ENCODE measurements around the gene KCNH8.
"Not testable (repeated sequence)": the region's sequence is repeated elsewhere in the genome, so short reads cannot be mapped to it uniquely, and the experiment has no call there.

The KCNH8 gene

DNA sequence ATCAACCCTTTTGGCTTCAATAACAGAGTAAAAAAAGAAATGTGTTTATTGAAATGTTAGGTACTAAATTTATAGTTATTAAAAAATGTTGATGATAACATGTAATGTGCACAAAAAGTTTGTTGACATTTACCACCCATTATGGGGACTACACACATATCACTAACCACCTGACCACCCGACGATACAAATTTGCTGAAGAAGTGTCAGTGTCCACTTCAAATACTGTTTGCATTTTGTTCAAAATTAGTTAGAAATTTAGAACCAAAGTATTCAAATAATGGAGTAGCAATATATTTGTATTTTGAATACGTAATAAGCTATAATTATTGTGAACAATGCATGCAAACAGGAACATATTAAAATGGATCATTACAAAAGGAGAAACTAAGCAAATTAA, 54.4 kb downstream of the KCNH8 start:
- H4K20me1 ChIP-seq: no peaks in the 10 kb centered on the region
- no peaks in the 10 kb centered on the region for H3K27me3 ChIP-seq
- no peak for TF ChIP-seq Cebpa-rat (IDR thresholded peaks at IDR 0.05)
- no peaks in the 10 kb centered on the region for H3K36me3 ChIP-seq
- no peaks in the 10 kb centered on the region for H3K4me1 ChIP-seq
- no peak overlapping the region for H3K9ac ChIP-seq
- no peak overlapping the region for H3K4me2 ChIP-seq
- no peak overlapping the region for H3K4me3 ChIP-seq
- H3K27ac ChIP-seq: no peak overlapping the region
- no peaks in the 10 kb centered on the region for H3K9me3 ChIP-seq (replicated peaks in 1 of 11)

DNA sequence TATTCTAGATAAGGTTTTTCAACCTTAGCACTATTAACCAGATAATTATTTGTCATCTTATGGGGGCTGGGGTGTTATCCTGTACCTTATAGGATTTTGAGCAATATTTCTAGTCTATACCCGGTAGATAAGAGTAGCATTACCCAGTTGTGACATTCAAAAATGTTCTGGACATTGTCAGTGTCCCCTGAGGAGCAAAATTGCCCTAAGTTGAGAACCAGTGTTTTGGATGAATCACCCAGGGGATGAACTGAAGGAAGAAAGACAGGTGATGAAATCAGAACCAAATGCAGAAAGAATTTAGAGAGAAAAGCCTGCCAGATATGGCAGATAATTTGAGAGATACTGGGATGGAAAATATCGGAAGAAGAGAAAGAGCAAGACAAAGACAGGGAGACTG, 58.2 kb downstream of the KCNH8 start:
- Histone ChIP-seq H3K9me3 (replicated peaks in 1 of 11) (no peaks in the 10 kb centered on the region), H3K4me1 (no peaks in the 10 kb centered on the region), H3K9ac (no peak overlapping the region), H3K27me3 (no peaks in the 10 kb centered on the region), H3K27ac (no peak overlapping the region), H3K36me3 (no peaks in the 10 kb centered on the region), H3K4me3 (no peak overlapping the region), H4K20me1 (no peaks in the 10 kb centered on the region), H3K4me2 (no peak overlapping the region)
- TF ChIP-seq Cebpa-rat (IDR thresholded peaks at IDR 0.05): no peak

DNA sequence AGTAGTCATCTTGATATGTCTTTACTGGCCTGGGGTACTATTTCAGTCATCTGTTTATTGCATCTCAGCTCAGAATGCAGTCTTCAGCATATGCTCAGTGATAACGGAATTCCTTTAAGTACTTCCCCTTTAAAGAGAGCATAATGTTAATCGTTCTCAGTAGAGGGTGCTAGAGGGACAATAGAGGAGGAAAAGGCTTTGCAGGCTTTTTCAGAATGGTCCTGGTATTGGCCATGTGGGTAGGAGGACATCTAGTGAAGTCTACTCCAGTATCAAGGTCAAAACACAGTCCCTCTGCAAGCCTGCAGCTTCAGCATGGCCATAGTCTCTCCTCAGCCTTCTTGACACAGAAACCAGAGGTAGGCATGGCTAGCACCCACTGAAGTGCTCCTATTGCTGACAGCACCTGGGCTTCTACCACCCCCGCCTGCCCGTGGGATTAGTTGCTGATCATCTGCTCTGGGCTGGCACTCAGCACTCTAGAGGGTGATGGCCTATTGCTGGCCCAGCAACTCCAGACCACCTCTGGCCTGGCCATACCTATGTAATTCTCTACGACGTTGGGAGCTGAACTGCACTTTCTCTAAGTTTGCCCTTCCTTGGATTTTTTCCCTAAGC, 65.4 kb downstream of the KCNH8 start:
- H4K20me1 ChIP-seq: no peaks in the 10 kb centered on the region
- H3K4me1 ChIP-seq: no peaks in the 10 kb centered on the region
- no peak overlapping the region for H3K4me3 ChIP-seq
- TF ChIP-seq Cebpa-rat (IDR thresholded peaks at IDR 0.05): no peak
- no peak overlapping the region for H3K9ac ChIP-seq
- no peaks in the 10 kb centered on the region for H3K9me3 ChIP-seq (replicated peaks in 1 of 11)
- no peaks in the 10 kb centered on the region for H3K27me3 ChIP-seq
- no peak overlapping the region for H3K27ac ChIP-seq
- no peak overlapping the region for H3K4me2 ChIP-seq
- H3K36me3 ChIP-seq: no peaks in the 10 kb centered on the region

DNA sequence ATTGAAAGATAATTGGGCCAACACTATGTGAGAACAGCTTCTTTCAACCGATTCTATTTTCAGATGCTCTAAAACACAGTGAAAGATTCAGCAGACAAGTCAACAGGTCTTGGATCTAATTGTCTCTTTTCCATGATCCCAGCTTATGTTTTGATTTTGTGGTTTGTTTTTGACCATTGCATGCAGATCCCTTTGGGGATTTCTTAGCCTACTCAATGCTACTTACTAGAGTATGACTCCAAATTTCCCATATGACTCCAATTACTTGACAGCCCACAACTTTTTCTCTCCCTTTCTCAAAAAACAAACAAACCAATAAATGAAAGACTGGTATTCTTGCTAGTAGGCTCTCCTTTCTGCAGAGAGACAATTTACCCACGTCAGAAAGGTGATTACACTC, 67.1 kb downstream of the KCNH8 start:
- TF ChIP-seq Cebpa-rat (IDR thresholded peaks at IDR 0.05): no peak
- H3K9ac ChIP-seq: no peak overlapping the region

DNA sequence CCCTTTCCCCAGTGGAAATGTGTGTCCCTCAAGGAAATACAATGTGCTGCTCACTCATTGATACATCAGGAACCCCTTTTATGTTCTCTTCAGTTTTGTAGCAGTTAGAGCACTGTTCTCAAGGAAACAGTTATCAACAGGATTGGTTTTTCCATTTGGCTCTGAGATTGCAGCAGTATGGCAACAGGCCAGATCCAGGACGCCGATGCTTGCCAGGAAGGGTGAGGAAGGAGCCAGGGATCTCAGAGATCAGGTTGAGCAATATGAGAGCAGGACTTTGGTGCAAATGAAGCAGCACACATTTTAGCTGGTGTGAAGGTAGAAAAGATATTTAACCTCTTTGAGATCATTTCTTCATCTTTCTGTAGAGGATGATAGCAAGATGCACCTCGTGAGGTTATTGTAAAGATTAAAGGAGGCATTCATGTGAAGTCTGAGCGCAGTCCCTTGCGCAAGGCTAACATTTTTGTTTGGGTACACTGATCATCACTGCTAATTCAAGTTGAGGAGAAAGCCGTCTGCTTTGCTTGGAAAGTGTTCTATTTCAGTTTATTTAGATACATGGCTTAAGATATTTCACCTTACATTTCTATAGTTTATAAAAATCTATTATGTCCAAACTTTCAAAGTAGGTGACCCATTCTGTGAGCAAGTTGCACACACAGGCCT, 68.5 kb downstream of the KCNH8 start:
- Histone ChIP-seq H3K4me2 (no peak overlapping the region), H4K20me1 (no peaks in the 10 kb centered on the region), H3K9me3 (replicated peaks in 1 of 11) (no peaks in the 10 kb centered on the region), H3K27ac (no peak overlapping the region), H3K9ac (no peak overlapping the region), H3K36me3 (no peaks in the 10 kb centered on the region), H3K4me1 (no peaks in the 10 kb centered on the region), H3K27me3 (no peaks in the 10 kb centered on the region), H3K4me3 (no peak overlapping the region)
- TF ChIP-seq Cebpa-rat (IDR thresholded peaks at IDR 0.05): no peak

More for the DNA sequence above, 67.1 kb downstream of the KCNH8 start:
- no peaks in the 10 kb centered on the region for H3K9me3 ChIP-seq (replicated peaks in 1 of 11)
- H4K20me1 ChIP-seq: no peaks in the 10 kb centered on the region
- no peak overlapping the region for H3K4me2 ChIP-seq
- H3K27ac ChIP-seq: no peak overlapping the region
- H3K36me3 ChIP-seq: no peaks in the 10 kb centered on the region
- no peaks in the 10 kb centered on the region for H3K4me1 ChIP-seq
- H3K4me3 ChIP-seq: no peak overlapping the region
- no peaks in the 10 kb centered on the region for H3K27me3 ChIP-seq

DNA sequence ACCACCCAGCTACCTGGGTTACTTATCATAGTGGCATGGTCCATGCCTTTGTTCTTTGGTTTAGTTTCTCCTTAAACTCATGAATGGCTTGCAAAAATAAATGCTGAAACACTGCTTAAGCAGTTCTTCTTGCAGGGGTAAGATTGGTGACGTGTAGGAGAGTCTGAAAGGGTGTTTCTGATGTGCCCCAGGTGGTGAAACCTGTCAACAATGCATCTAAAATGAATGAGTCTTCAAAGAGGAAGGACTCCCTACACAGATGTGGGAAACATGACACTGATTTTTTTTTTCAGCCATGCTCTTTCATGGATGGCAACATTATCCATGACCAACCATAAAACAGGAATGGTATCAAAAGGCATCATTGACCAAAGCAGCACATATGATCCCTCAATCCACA, 72.0 kb downstream of the KCNH8 start:
- H3K4me1 ChIP-seq: no peaks in the 10 kb centered on the region
- TF ChIP-seq Cebpa-rat (IDR thresholded peaks at IDR 0.05): no peak
- no peak overlapping the region for H3K9ac ChIP-seq
- H4K20me1 ChIP-seq: no peaks in the 10 kb centered on the region
- H3K9me3 ChIP-seq (replicated peaks in 1 of 11): no peaks in the 10 kb centered on the region
- no peak overlapping the region for H3K27ac ChIP-seq
- no peak overlapping the region for H3K4me2 ChIP-seq
- no peaks in the 10 kb centered on the region for H3K27me3 ChIP-seq
- no peaks in the 10 kb centered on the region for H3K36me3 ChIP-seq
- no peak overlapping the region for H3K4me3 ChIP-seq

DNA sequence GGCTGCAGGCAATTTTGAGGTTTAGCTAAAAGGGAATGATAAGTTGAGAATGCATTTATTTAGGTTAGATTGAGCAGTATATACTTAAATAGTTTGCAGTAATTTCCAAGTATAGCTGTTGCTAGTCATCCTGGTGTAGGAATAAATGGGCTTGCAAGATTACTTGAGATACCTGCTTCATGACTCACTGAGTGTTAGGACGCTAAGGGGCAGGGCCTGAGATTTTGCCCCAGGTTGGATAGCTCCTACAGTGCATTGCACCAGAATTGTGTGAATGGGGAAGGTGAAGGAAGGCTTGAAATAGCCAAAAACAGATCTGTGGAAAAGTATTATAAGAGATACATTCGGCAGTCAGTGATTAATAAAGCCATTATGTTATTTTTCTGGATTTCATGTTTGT, 72.8 kb downstream of the KCNH8 start:
- Histone ChIP-seq H3K9me3 (replicated peaks in 1 of 11) (no peaks in the 10 kb centered on the region), H3K4me3 (no peak overlapping the region), H3K27me3 (no peaks in the 10 kb centered on the region), H3K4me2 (no peak overlapping the region), H3K36me3 (no peaks in the 10 kb centered on the region), H3K4me1 (no peaks in the 10 kb centered on the region), H4K20me1 (no peaks in the 10 kb centered on the region), H3K27ac (no peak overlapping the region), H3K9ac (no peak overlapping the region)
- TF ChIP-seq Cebpa-rat (IDR thresholded peaks at IDR 0.05): no peak

DNA sequence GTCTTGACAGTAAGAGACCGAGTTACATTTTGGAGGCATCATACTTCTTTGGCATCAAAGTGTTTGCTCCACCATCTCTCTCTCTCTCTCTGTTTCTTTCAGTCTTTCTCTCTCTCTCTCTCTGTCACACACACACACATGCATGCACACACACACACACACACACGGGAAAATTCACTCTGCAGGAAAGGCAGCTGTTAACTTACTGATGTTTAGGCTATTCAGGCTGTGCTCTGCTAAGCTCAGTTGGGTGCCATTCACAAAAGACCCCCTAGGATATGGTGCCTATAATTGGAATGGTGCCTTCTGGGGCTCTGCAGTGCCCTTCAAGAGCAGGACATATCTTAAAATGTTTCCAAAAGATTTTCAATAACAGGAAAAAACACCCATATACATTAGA, 78.2 kb downstream of the KCNH8 start:
- no peak overlapping the region for H3K4me3 ChIP-seq
- H3K4me2 ChIP-seq: no peak overlapping the region
- H3K27ac ChIP-seq: no peak overlapping the region
- H3K4me1 ChIP-seq: 0 out of 20 replicates have a peak, but pooled peaks cover 0 to 3% (median 0%) of the 10 kb centered on the region in 10 experiments
- H3K9me3 ChIP-seq (replicated peaks in 1 of 11): no peaks in the 10 kb centered on the region
- no peaks in the 10 kb centered on the region for H4K20me1 ChIP-seq
- no peaks in the 10 kb centered on the region for H3K27me3 ChIP-seq
- TF ChIP-seq Cebpa-rat (IDR thresholded peaks at IDR 0.05): no peak
- H3K36me3 ChIP-seq: no peaks in the 10 kb centered on the region
- no peak overlapping the region for H3K9ac ChIP-seq

DNA sequence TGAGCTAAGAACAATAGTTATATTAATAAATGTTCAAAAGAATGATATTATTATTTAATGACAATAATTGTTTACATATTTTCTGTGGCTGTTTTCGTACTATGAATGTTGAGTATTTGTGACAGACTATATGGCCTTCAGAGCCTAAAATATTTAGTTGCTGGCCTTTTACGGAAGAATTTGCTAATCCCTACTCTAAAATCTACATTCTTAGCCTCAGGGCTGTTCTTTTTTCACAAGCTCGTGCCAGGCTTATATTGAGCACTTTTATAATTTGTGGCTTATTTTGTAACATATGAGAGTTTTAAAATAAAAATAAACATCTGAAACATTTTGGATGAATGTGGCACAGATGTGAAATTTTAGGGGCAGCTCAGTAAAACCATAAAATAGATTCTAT, 79.9 kb downstream of the KCNH8 start:
- no peaks in the 10 kb centered on the region for H3K9me3 ChIP-seq (replicated peaks in 1 of 11)
- H3K36me3 ChIP-seq: no peaks in the 10 kb centered on the region
- no peak overlapping the region for H3K4me3 ChIP-seq
- TF ChIP-seq Cebpa-rat (IDR thresholded peaks at IDR 0.05): no peak
- H4K20me1 ChIP-seq: no peaks in the 10 kb centered on the region
- H3K4me1 ChIP-seq: 0 out of 20 replicates have a peak, but pooled peaks cover 0 to 3% (median 0%) of the 10 kb centered on the region in 10 experiments
- no peaks in the 10 kb centered on the region for H3K27me3 ChIP-seq
- no peak overlapping the region for H3K4me2 ChIP-seq
- no peak overlapping the region for H3K27ac ChIP-seq
- H3K9ac ChIP-seq: no peak overlapping the region

DNA sequence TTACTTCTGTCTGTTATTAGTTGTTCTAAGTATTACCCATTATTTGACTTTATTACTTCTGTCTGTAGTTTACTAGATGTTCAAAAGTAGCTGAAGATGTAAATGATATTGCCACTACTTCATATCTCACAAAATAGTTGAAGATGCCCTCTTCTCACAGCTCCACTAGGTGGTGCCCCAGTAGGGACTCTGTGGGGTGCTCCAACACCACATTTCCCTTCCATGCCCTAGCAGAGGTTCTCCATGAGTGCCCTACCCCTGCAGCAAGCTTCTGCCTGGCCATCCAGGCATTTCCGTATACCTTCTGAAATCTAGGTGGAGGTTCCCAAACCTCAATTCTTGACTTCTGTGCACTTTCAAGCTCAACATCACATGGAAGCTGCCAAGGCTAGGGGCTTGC, 80.8 kb downstream of the KCNH8 start:
- Histone ChIP-seq H4K20me1 (no peaks in the 10 kb centered on the region), H3K4me3 (no peak overlapping the region), H3K9ac (no peak overlapping the region), H3K27ac (no peak overlapping the region), H3K4me2 (no peak overlapping the region), H3K27me3 (no peaks in the 10 kb centered on the region), H3K4me1 (0 out of 20 replicates have a peak, but pooled peaks cover 0 to 3% (median 0%) of the 10 kb centered on the region in 10 experiments), H3K36me3 (no peaks in the 10 kb centered on the region), H3K9me3 (replicated peaks in 1 of 11) (peaks cover 0 to 2% (median 0%) of the 10 kb centered on the region in 11 experiments; a peak in 4 of 22 replicates)
- no peak for TF ChIP-seq Cebpa-rat (IDR thresholded peaks at IDR 0.05)

DNA sequence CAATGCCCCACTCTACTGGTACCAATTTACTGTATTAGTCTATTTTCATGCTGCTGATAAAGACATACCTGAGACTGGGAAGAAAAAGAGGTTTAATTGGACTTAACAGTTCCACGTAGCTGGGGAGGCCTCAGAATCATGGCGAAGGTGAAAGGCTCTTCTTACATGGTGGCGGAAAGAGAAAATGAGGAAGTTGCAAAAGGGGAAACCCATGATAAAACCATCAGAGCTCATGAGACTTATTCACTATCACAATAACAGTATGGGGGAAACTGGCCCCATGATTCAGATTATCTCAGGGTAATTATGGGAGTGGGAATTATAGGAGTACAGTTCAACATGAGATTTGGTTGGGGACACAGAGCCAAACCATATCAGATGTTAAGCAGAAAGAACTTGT, 81.6 kb downstream of the KCNH8 start:
- not testable (repeated sequence) for H3K4me1 ChIP-seq; H3K4me3 ChIP-seq; H3K27ac ChIP-seq; H3K9ac ChIP-seq; H3K27me3 ChIP-seq; H3K9me3 ChIP-seq (replicated peaks in 1 of 11); H3K4me2 ChIP-seq; H3K36me3 ChIP-seq; H4K20me1 ChIP-seq
